ENCODE measurements around the gene CPPED1. TPM values are rescaled to one million over a fixed set of nuclear protein-coding genes. Genes with fewer than 3 reads are reported as not detected.
"Not testable (repeated sequence)": the region's sequence is repeated elsewhere in the genome, so short reads cannot be mapped to it uniquely, and the experiment has no call there.

The CPPED1 gene
- total RNA-seq, 1 experiment from 2014 or later = 8.1 TPM

DNA sequence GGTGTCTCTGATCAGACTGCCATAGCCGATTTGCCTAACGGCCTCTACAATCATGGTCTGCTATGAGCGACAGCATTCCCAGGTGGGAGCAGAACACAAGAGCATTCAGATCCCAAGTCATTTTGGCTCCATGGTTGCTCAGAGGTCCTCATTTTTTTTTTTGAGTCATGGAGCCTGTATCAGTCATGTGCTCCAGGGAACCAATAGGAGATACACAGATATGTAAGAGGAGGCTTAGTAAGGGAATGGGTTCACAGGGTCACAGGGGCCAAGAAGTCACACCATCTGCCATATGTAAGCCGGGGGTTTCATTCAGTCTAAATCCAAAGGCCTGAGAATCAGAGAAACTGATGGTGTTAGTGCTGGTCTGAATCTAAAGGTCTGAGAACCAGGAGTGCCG is 36.8 kb downstream of the CPPED1 start:
- RAD21 ChIA-PET (ENCODE audit: low non-redundant PET in 1 of 2, low total read pairs in 2 of 2, uncharacterized antibody in 2 of 2, unreplicated experiment in 2 of 2) = no interaction called here
- no peak for ATAC-seq
- Histone ChIP-seq H3K27ac (ENCODE audit: low read depth, low read length) (no peak overlapping the region), H4K20me1 (ENCODE audit: insufficient read depth) (no peaks in the 10 kb centered on the region), H3K4me3 (replicated peaks in 1 of 2; ENCODE audit: low read depth in 1 of 2, low read length in 2 of 2) (no peak overlapping the region), H3K9ac (ENCODE audit: low read length) (no peak overlapping the region), H3K36me3 (ENCODE audit: control insufficient read depth in 1 of 2, insufficient read depth in 2 of 2, low read length in 2 of 2) (no peaks in the 10 kb centered on the region), H3K27me3 (ENCODE audit: insufficient read depth, low read length) (no peaks in the 10 kb centered on the region), H3K9me3 (ENCODE audit: control insufficient read depth in 1 of 2, insufficient read depth in 1 of 2, low read depth in 1 of 2, low read length in 2 of 2) (no peaks in the 10 kb centered on the region), H3K4me1 (ENCODE audit: control insufficient read depth in 1 of 2, insufficient read depth in 2 of 2, low read length in 2 of 2) (no peaks in the 10 kb centered on the region), H3K4me2 (ENCODE audit: low read length) (no peak overlapping the region), H3K79me2 (ENCODE audit: insufficient read depth, low read length) (no peaks in the 10 kb centered on the region), H3K9me2 (ENCODE audit: insufficient read depth) (no peaks in the 10 kb centered on the region), H2AFZ (ENCODE audit: low read depth, low read length, poor library complexity, severe bottlenecking) (no peak overlapping the region)
- no peak for TF ChIP-seq FOSL1 (IDR thresholded peaks at IDR 0.05; ENCODE audit: low read depth)
- BruUV-seq (replicated peaks) = no TSS peak
- POLR2A ChIA-PET = no interaction called here
- CTCF ChIA-PET = no interaction called here
- intact Hi-C loops (cut with micrococcal nuclease) = no loop called here
- DNase-seq (ENCODE audit: low read depth, low spot score) = no peak

DNA sequence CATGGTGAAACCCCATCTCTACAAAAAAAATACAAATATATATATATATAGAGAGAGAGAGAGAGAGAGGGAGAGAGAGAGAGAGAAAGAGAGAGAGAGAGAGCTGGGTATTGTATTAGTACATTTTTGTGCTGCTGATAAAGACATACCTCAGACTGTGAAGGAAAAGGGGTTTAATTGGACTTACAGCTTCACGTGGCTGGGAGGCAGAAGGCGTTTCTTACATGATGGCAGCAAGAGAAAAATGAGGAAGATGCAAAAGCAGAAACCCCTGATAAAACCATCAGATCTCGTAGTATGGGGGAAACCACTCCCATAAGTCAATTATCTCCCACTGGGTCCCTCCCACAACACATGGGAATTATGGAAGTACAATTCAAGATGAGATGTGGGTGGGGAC is 37.5 kb downstream of the CPPED1 start:
- H3K9me3 ChIP-seq (ENCODE audit: control insufficient read depth in 1 of 2, insufficient read depth in 1 of 2, low read depth in 1 of 2, low read length in 2 of 2); POLR2A ChIA-PET; H3K27ac ChIP-seq (ENCODE audit: low read depth, low read length); BruUV-seq (replicated peaks); intact Hi-C loops (cut with micrococcal nuclease); H3K27me3 ChIP-seq (ENCODE audit: insufficient read depth, low read length); H3K79me2 ChIP-seq (ENCODE audit: insufficient read depth, low read length); CTCF ChIA-PET; RAD21 ChIA-PET (ENCODE audit: low non-redundant PET in 1 of 2, low total read pairs in 2 of 2, uncharacterized antibody in 2 of 2, unreplicated experiment in 2 of 2); H3K4me2 ChIP-seq (ENCODE audit: low read length); H3K9me2 ChIP-seq (ENCODE audit: insufficient read depth); DNase-seq (ENCODE audit: low read depth, low spot score); H2AFZ ChIP-seq (ENCODE audit: low read depth, low read length, poor library complexity, severe bottlenecking); H3K4me1 ChIP-seq (ENCODE audit: control insufficient read depth in 1 of 2, insufficient read depth in 2 of 2, low read length in 2 of 2); H3K4me3 ChIP-seq (replicated peaks in 1 of 2; ENCODE audit: low read depth in 1 of 2, low read length in 2 of 2); H4K20me1 ChIP-seq (ENCODE audit: insufficient read depth); H3K9ac ChIP-seq (ENCODE audit: low read length); ATAC-seq; H3K36me3 ChIP-seq (ENCODE audit: control insufficient read depth in 1 of 2, insufficient read depth in 2 of 2, low read length in 2 of 2): not testable (repeated sequence)

DNA sequence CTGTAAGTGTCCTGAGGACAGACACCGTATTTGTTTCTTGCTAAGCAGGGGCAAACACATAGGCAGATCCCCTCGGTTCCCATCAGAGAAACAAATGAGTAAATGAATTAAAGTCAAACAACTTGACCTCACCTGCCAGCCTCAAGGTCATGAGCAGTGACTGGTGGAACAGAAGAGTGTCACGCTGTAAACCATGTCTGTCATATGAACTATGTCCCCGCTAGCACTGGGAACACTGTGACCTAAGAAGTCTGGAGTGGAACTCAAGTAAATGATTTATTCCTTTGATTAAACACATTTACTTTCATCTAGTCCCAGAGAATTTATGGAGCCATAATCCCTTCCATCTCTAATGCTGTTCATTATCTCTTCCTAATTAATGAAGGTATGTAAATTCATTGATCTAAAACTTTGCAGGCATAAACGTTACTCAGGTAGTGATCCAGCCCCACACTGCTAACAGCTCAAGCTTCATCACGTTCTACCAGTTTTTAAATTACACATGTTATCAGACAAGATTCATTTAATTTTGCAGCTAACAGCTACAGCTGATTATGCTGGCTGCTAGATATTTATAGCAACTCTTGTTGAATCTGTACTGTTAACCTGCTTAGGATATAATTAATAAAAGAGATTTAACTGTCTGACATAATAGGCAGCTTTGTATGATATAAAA is 38.7 kb downstream of the CPPED1 start:
- no TSS peak for BruUV-seq (replicated peaks)
- Histone ChIP-seq H4K20me1 (ENCODE audit: insufficient read depth) (no peaks in the 10 kb centered on the region), H3K27ac (ENCODE audit: low read depth, low read length) (no peak overlapping the region), H3K9ac (ENCODE audit: low read length) (no peak overlapping the region), H3K27me3 (ENCODE audit: insufficient read depth, low read length) (no peaks in the 10 kb centered on the region), H3K4me2 (ENCODE audit: low read length) (no peak overlapping the region), H3K9me3 (ENCODE audit: control insufficient read depth in 1 of 2, insufficient read depth in 1 of 2, low read depth in 1 of 2, low read length in 2 of 2) (no peaks in the 10 kb centered on the region), H2AFZ (ENCODE audit: low read depth, low read length, poor library complexity, severe bottlenecking) (no peak overlapping the region), H3K4me3 (replicated peaks in 1 of 2; ENCODE audit: low read depth in 1 of 2, low read length in 2 of 2) (no peak overlapping the region), H3K4me1 (ENCODE audit: control insufficient read depth in 1 of 2, insufficient read depth in 2 of 2, low read length in 2 of 2) (no peaks in the 10 kb centered on the region), H3K79me2 (ENCODE audit: insufficient read depth, low read length) (no peaks in the 10 kb centered on the region), H3K9me2 (ENCODE audit: insufficient read depth) (no peaks in the 10 kb centered on the region), H3K36me3 (ENCODE audit: control insufficient read depth in 1 of 2, insufficient read depth in 2 of 2, low read length in 2 of 2) (no peaks in the 10 kb centered on the region)
- CTCF ChIA-PET = no interaction called here
- intact Hi-C loops (cut with micrococcal nuclease) = no loop called here
- ATAC-seq (no peak), DNase-seq (ENCODE audit: low read depth, low spot score) (no peak)
- POLR2A ChIA-PET = no interaction called here
- TF ChIP-seq POLR2AphosphoS5 (IDR thresholded peaks at IDR 0.05; ENCODE audit: low read depth, low read length) (no peak), JUND (IDR thresholded peaks at IDR 0.05) (no peak), CEBPB (IDR thresholded peaks at IDR 0.05; ENCODE audit: low read depth) (no peak), ZNF274 (IDR thresholded peaks at IDR 0.05; ENCODE audit: low read depth, low read length) (no peak), EZH2 (IDR thresholded peaks at IDR 0.05) (no peak), ELF1 (IDR thresholded peaks at IDR 0.05; ENCODE audit: borderline replicate concordance, low read depth) (no peak), SP1 (IDR thresholded peaks at IDR 0.05; ENCODE audit: low read depth) (no peak), YY1 (IDR thresholded peaks at IDR 0.05; ENCODE audit: extremely low read depth, insufficient replicate concordance, low read depth, low read length) (no peak), RAD21 (IDR thresholded peaks at IDR 0.05; ENCODE audit: low read depth) (no peak), MAX (IDR thresholded peaks at IDR 0.05) (no peak)
- RAD21 ChIA-PET (ENCODE audit: low non-redundant PET in 1 of 2, low total read pairs in 2 of 2, uncharacterized antibody in 2 of 2, unreplicated experiment in 2 of 2) = no interaction called here
